Stimulated activated CD4-positive, alpha-beta T cell treated with anti-CD3 and anti-CD28 coated beads, Interleukin-15, amount 100 ng/mL, for 24 hours (primary cell): ENCODE results near the gene SLC9C2.
A peak's percentile ranks its signal among the peaks of the same experiment; 100 is the strongest.
"Not testable (repeated sequence)": the region's sequence is repeated elsewhere in the genome, so short reads cannot be mapped to it uniquely, and the experiment has no call there.

ENCODE experiments used
- DNase-seq: peaks from one replicate; pipeline ENCODE4 v3.0.0-alpha.2; 2020

Gene SLC9C2

GRCh38 chr1:173478094-173478674, 124.7 kb downstream of the SLC9C2 start:
- DNase-seq, result no peak

- peak; percentile 88 for DNase-seq
These were observed 125.4 kb downstream of the SLC9C2 start, which contains the start of gene PRDX6 for GRCh38 chr1:173477286-173478093. Gene PRDX6, plus strand, starts transcription at chr1:173477335. Its CDS starts 63 bp downstream, at chr1:173477398.

- peak; percentile 88 for DNase-seq
These were observed 126.1 kb downstream of the SLC9C2 start for GRCh38 chr1:173476665-173477285.

GRCh38 chr1:173476197-173476664, 126.6 kb downstream of the SLC9C2 start:
- DNase-seq, result peak; percentile 8

GRCh38 chr1:173475564-173476196, 127.2 kb downstream of the SLC9C2 start:
- DNase-seq, result peak; percentile 42

GRCh38 chr1:173474780-173475421, 128.0 kb downstream of the SLC9C2 start:
- not testable (repeated sequence) for DNase-seq

- no peak for DNase-seq
These were observed 128.6 kb downstream of the SLC9C2 start for GRCh38 chr1:173474097-173474779.

- DNase-seq, result no peak
These were observed 129.3 kb downstream of the SLC9C2 start for GRCh38 chr1:173473599-173474011.

GRCh38 chr1:173470608-173471007, 132.3 kb downstream of the SLC9C2 start:
- no peak for DNase-seq

GRCh38 chr1:173469656-173470055, 133.2 kb downstream of the SLC9C2 start:
- no peak for DNase-seq

GRCh38 chr1:173467426-173467825, 135.4 kb downstream of the SLC9C2 start:
- DNase-seq, result no peak

GRCh38 chr1:173464185-173464584, 138.7 kb downstream of the SLC9C2 start:
- not testable (repeated sequence) for DNase-seq

GRCh38 chr1:173462666-173463065, 140.2 kb downstream of the SLC9C2 start:
- not testable (repeated sequence) for DNase-seq

GRCh38 chr1:173459885-173460284, 143.0 kb downstream of the SLC9C2 start:
- no peak for DNase-seq

GRCh38 chr1:173454966-173455524, 147.8 kb downstream of the SLC9C2 start:
- no peak for DNase-seq

GRCh38 chr1:173453982-173454381, 148.9 kb downstream of the SLC9C2 start:
- no peak for DNase-seq

GRCh38 chr1:173451981-173452380, 150.9 kb downstream of the SLC9C2 start:
- DNase-seq, result no peak
